ENCODE measurements around the gene NPHP4.

Gene NPHP4

GRCh38 chr1:5995871-5996630 is 3.8 kb upstream of the NPHP4 start:
- H3K4me1 Mint-ChIP-seq = peaks cover 12% of the 10 kb centered on the region
- no peak for TF ChIP-seq CTCF (IDR thresholded peaks at IDR 0.05; ENCODE audit: unreplicated experiment in 3 of 3)
- H3K4me3 Mint-ChIP-seq = no peak overlapping the region
- H3K9me3 Mint-ChIP-seq = no peaks in the 10 kb centered on the region
- peaks cover 27% of the 10 kb centered on the region for H3K27me3 Mint-ChIP-seq (ENCODE audit: low read depth)
- H3K27ac Mint-ChIP-seq = no peak overlapping the region
- H3K36me3 Mint-ChIP-seq (ENCODE audit: low read depth) = no peaks in the 10 kb centered on the region

- H3K9me3 Mint-ChIP-seq = no peaks in the 10 kb centered on the region
- no peak for TF ChIP-seq CTCF (IDR thresholded peaks at IDR 0.05; ENCODE audit: unreplicated experiment in 3 of 3)
- no peak overlapping the region for H3K27ac Mint-ChIP-seq
- peaks cover 17% of the 10 kb centered on the region for H3K4me1 Mint-ChIP-seq
- no peaks in the 10 kb centered on the region for H3K36me3 Mint-ChIP-seq (ENCODE audit: low read depth)
- peak overlapping the region; percentile 49 to 90 (median 89) for H3K4me3 Mint-ChIP-seq
- peaks cover 27% of the 10 kb centered on the region for H3K27me3 Mint-ChIP-seq (ENCODE audit: low read depth)
These were observed 2.7 kb upstream of the NPHP4 start for GRCh38 chr1:5994713-5995621.

DNA sequence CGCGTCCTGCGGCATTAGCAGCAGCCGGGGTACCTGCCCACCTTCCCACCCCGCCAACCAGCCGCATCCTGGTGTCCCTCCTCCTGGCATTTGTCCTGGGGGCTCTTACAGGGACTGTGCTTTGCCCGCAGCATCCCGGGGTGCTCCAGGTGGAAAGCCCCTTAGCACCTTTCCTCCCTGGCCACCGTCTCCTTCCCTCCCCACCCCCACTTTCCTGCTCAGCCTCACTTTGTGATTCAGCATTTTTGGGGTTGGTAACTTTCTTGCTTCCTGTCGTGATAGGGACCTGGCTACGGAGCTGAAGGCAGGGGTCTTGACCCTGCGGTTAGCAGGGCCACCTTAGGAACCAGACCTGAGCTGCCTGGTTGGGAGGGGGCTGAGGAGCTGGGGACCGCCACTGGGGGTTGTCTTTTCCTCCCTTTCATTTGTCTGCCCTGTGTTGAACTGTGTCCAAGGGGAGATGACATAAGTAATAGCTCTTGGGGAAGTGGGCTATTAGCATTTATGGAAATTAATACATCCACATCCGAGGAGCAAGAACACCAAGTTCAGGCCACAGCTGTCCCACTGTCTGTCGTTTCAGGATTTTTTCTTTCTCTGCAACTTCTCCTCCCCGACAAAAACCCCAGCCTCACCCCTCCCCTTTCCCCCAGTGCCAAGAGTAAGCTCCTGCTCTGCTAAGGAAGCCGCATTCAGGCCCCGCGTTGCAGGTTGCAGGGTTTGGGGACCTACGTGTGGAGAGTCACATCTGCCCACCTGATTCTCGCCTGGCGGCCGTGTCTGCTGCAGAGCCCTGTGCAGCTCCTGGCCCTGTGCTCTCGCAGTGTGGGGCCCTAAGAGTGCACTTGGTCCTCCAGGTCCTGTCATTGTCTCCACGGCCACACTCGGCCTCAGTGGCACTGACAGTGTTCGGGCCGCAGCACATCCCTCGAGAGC is 1.6 kb upstream of the NPHP4 start:
- H3K36me3 Mint-ChIP-seq (ENCODE audit: low read depth) = no peaks in the 10 kb centered on the region
- peak overlapping the region; percentile 85 to 90 (median 89) for H3K4me3 Mint-ChIP-seq
- no peak for TF ChIP-seq CTCF (IDR thresholded peaks at IDR 0.05; ENCODE audit: unreplicated experiment in 3 of 3)
- peaks cover 27% of the 10 kb centered on the region for H3K27me3 Mint-ChIP-seq (ENCODE audit: low read depth)
- peaks cover 17% of the 10 kb centered on the region for H3K4me1 Mint-ChIP-seq
- H3K9me3 Mint-ChIP-seq = no peaks in the 10 kb centered on the region
- no peak overlapping the region for H3K27ac Mint-ChIP-seq

GRCh38 chr1:5992814-5993555 is 760 bp upstream of the NPHP4 start:
- Mint-ChIP-seq H3K4me3 (peak overlapping the region; percentile 85 to 90 (median 89)), H3K4me1 (peaks cover 17% of the 10 kb centered on the region), H3K27ac (no peak overlapping the region), H3K9me3 (no peaks in the 10 kb centered on the region), H3K27me3 (ENCODE audit: low read depth) (peaks cover 26% of the 10 kb centered on the region), H3K36me3 (ENCODE audit: low read depth) (no peaks in the 10 kb centered on the region)
- no peak for TF ChIP-seq CTCF (IDR thresholded peaks at IDR 0.05; ENCODE audit: unreplicated experiment in 3 of 3)

GRCh38 chr1:5991381-5992025 is 722 bp downstream of the NPHP4 start:
- peaks cover 23% of the 10 kb centered on the region for H3K27me3 Mint-ChIP-seq (ENCODE audit: low read depth)
- peak overlapping the region; percentile 89 to 98 (median 98) for H3K4me3 Mint-ChIP-seq
- no peaks in the 10 kb centered on the region for H3K9me3 Mint-ChIP-seq
- no peaks in the 10 kb centered on the region for H3K36me3 Mint-ChIP-seq (ENCODE audit: low read depth)
- peak overlapping the region; percentile 30 to 85 (median 72) for H3K27ac Mint-ChIP-seq
- TF ChIP-seq CTCF (IDR thresholded peaks at IDR 0.05; ENCODE audit: unreplicated experiment in 3 of 3) = no peak
- H3K4me1 Mint-ChIP-seq = peaks cover 17% of the 10 kb centered on the region

All from nephron (organoid).